ENCODE measurements around the gene TLX2. TPM values are rescaled to one million over a fixed set of nuclear protein-coding genes. Genes with fewer than 3 reads are reported as not detected.
A peak's percentile ranks its signal among the peaks of the same experiment; 100 is the strongest.

Gene TLX2
- total RNA-seq, 1 donor, result 0.36 TPM

- Histone ChIP-seq H3K27ac (ENCODE audit: low read depth, low read length) (peak overlapping the region; percentile 23), H3K36me3 (ENCODE audit: insufficient read depth, low read length) (peaks cover 49% of the 10 kb centered on the region), H3K4me3 (ENCODE audit: insufficient read depth, low read length) (no peak overlapping the region), H3K27me3 (ENCODE audit: insufficient read depth, low read length) (no peaks in the 10 kb centered on the region), H3K4me2 (ENCODE audit: insufficient read depth, low read length) (peak overlapping the region; percentile 41), H3K79me2 (ENCODE audit: insufficient read depth, low read length) (peaks cover 31% of the 10 kb centered on the region), H3K4me1 (ENCODE audit: insufficient read depth, low read length) (peaks cover 29% of the 10 kb centered on the region), H3K9me3 (ENCODE audit: low read depth, low read length) (no peaks in the 10 kb centered on the region), H2AFZ (ENCODE audit: low read length) (no peak overlapping the region), H4K20me1 (ENCODE audit: insufficient read depth, low read length) (no peaks in the 10 kb centered on the region)
- no peak for DNase-seq (ENCODE audit: insufficient read length, low spot score, missing footprints)
- TF ChIP-seq, protein P1, sequence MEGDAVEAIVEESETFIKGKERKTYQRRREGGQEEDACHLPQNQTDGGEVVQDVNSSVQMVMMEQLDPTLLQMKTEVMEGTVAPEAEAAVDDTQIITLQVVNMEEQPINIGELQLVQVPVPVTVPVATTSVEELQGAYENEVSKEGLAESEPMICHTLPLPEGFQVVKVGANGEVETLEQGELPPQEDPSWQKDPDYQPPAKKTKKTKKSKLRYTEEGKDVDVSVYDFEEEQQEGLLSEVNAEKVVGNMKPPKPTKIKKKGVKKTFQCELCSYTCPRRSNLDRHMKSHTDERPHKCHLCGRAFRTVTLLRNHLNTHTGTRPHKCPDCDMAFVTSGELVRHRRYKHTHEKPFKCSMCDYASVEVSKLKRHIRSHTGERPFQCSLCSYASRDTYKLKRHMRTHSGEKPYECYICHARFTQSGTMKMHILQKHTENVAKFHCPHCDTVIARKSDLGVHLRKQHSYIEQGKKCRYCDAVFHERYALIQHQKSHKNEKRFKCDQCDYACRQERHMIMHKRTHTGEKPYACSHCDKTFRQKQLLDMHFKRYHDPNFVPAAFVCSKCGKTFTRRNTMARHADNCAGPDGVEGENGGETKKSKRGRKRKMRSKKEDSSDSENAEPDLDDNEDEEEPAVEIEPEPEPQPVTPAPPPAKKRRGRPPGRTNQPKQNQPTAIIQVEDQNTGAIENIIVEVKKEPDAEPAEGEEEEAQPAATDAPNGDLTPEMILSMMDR (IDR thresholded peaks at IDR 0.05; ENCODE audit: extremely low read depth, low read depth, low read length), result no peak
Measured at GRCh38 chr2:74488643-74489481, 25.4 kb upstream of the TLX2 start.

DNA sequence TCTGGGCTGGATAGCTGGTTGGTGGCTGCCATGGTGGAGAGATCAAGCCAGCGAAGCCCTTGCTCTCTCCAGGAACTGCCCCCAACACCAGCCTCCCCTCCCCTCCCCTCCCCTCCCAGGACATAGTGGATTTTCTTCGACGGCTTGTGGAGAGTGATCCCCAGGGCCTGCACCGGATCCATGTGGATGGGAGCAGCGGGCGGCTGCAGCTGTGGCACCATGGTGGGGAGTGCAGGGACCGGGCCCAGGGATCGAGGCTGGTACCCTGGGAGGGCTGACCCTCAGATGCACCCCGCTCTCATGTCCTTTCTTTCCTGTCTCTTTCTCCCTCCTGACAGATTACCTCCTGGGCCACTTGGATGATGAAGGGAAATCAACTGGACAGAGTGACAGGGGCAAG, 24.3 kb upstream of the TLX2 start:
- Histone ChIP-seq H3K36me3 (ENCODE audit: insufficient read depth, low read length) (peaks cover 53% of the 10 kb centered on the region), H3K27me3 (ENCODE audit: insufficient read depth, low read length) (no peaks in the 10 kb centered on the region), H3K4me3 (ENCODE audit: insufficient read depth, low read length) (no peak overlapping the region), H3K79me2 (ENCODE audit: insufficient read depth, low read length) (peaks cover 24% of the 10 kb centered on the region), H3K4me1 (ENCODE audit: insufficient read depth, low read length) (peaks cover 29% of the 10 kb centered on the region), H3K9me3 (ENCODE audit: low read depth, low read length) (no peaks in the 10 kb centered on the region), H4K20me1 (ENCODE audit: insufficient read depth, low read length) (no peaks in the 10 kb centered on the region), H2AFZ (ENCODE audit: low read length) (no peak overlapping the region), H3K4me2 (ENCODE audit: insufficient read depth, low read length) (no peak overlapping the region), H3K27ac (ENCODE audit: low read depth, low read length) (no peak overlapping the region)
- DNase-seq (ENCODE audit: insufficient read length, low spot score, missing footprints), result no peak
- TF ChIP-seq, protein P1 (IDR thresholded peaks at IDR 0.05; ENCODE audit: extremely low read depth, low read depth, low read length), result no peak

- no peak overlapping the region for H3K4me3 ChIP-seq (ENCODE audit: insufficient read depth, low read length)
- no peaks in the 10 kb centered on the region for H4K20me1 ChIP-seq (ENCODE audit: insufficient read depth, low read length)
- no peak overlapping the region for H3K4me2 ChIP-seq (ENCODE audit: insufficient read depth, low read length)
- H2AFZ ChIP-seq (ENCODE audit: low read length), result no peak overlapping the region
- H3K9me3 ChIP-seq (ENCODE audit: low read depth, low read length), result no peaks in the 10 kb centered on the region
- no peaks in the 10 kb centered on the region for H3K27me3 ChIP-seq (ENCODE audit: insufficient read depth, low read length)
- H3K27ac ChIP-seq (ENCODE audit: low read depth, low read length), result no peak overlapping the region
- peaks cover 29% of the 10 kb centered on the region for H3K4me1 ChIP-seq (ENCODE audit: insufficient read depth, low read length)
- peaks cover 13% of the 10 kb centered on the region for H3K79me2 ChIP-seq (ENCODE audit: insufficient read depth, low read length)
- peaks cover 41% of the 10 kb centered on the region for H3K36me3 ChIP-seq (ENCODE audit: insufficient read depth, low read length)
- TF ChIP-seq, protein P1 (IDR thresholded peaks at IDR 0.05; ENCODE audit: extremely low read depth, low read depth, low read length), result no peak
- DNase-seq (ENCODE audit: insufficient read length, low spot score, missing footprints), result no peak
Measured at GRCh38 chr2:74491648-74492544, 22.4 kb upstream of the TLX2 start.

DNA sequence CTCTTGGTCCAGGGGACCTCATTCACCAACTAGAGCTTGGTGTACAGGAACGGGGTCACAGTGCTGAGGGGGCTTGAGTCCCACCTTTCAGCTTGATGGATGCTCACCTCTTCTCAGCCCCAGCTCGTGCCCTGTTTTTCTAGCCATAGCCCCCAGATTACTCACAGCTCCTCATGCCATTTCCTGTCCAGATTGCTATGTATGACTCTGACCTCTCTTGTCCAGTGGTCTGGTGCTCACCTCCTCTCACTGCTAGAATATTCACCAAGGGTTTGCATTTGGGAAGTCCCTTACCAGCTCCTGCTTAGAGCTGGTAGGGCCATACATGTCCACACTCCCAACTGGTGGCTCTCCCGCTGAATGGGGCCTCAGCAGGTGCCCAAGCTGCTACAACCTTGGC, 20.7 kb upstream of the TLX2 start:
- peak; percentile 44 for DNase-seq (ENCODE audit: insufficient read length, low spot score, missing footprints)
- Histone ChIP-seq H3K9me3 (ENCODE audit: low read depth, low read length) (no peaks in the 10 kb centered on the region), H2AFZ (ENCODE audit: low read length) (no peak overlapping the region), H3K27me3 (ENCODE audit: insufficient read depth, low read length) (no peaks in the 10 kb centered on the region), H3K4me1 (ENCODE audit: insufficient read depth, low read length) (peaks cover 22% of the 10 kb centered on the region), H3K4me2 (ENCODE audit: insufficient read depth, low read length) (no peak overlapping the region), H3K36me3 (ENCODE audit: insufficient read depth, low read length) (peaks cover 41% of the 10 kb centered on the region), H3K4me3 (ENCODE audit: insufficient read depth, low read length) (no peak overlapping the region), H3K27ac (ENCODE audit: low read depth, low read length) (no peak overlapping the region), H3K79me2 (ENCODE audit: insufficient read depth, low read length) (peaks cover 11% of the 10 kb centered on the region), H4K20me1 (ENCODE audit: insufficient read depth, low read length) (no peaks in the 10 kb centered on the region)
- TF ChIP-seq, protein P1 (IDR thresholded peaks at IDR 0.05; ENCODE audit: extremely low read depth, low read depth, low read length), result no peak

All from osteoblast (primary cell).